ENCODE data around the gene PGM3.

PGM3 gene

DNA sequence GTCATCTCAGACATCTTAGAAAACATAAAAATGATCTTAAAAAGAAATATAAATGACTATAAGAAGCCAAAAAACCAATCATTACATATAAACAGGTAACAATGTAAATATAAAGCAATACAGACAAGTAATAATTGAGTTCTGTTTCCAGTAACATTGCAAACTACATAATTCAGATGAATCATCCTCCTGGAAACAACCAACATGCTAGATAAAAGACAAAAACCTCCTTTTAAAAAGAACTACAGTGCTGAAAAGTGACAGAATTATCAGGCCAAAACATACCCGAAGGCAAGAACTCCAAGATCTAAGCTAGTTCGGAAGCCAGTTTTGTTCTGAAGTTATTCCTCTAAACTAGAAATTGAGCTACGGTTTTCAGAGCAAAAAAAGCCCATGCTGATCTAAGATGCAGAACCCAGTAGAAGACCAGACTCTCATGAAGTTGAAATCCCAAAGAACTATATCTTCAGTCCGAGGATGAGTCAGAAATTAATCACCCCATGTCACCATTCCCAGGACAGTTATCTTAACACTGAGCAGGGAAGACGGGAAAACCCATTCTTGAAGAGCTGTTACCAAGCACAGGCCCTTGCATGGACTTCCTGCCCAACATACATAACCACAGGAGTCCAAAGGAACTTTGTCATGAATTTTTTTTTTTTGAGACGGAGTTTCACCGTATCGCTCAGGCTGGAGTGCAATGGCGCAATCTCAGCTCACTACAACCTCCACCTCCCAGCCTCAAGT, 9.8 kb downstream of the PGM3 start:
- DNase-seq (ENCODE audit: low spot score): no peak

DNA sequence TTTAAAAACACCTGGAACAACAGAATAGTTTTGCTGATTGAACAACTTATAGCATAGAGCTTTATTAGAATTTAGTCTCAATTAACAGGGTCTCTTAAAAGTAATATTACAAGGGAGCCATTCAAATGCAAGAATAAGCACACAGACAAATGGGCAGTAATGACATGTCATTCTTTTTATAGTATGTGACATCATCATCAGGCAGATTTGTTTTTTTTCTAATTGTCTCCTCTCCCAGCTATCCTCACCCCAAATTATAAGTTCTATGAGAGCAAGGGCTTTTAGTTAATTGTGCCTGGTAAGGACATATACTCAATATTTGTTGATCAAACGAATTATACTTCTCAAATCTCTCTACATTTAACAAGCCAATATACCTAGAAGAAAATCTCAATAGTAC, 11.0 kb downstream of the PGM3 start:
- no peak for DNase-seq (ENCODE audit: low spot score)

GRCh38 chr6:83180426-83180950, 12.6 kb downstream of the PGM3 start:
- no peak for DNase-seq (ENCODE audit: low spot score)

DNA sequence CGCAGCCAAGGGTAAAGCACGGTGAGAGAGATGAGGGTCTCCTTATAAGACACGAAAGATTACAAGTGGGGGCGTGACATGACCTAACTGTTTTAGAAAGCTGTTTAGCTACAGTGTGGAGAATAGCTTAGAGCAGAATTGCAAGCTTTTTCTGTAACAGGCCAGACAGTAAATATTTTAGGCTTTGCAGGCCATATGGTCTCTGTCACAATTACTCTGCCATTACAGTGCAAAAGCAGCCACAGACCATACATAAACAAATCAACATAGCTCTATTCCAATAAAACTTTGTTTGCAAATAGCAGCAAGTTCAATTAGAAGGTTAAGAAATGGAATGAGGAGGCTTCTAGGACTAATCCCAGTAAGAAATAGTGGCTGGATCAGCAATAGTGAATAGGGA, 16.8 kb downstream of the PGM3 start:
- DNase-seq (ENCODE audit: low spot score): no peak

GRCh38 chr6:83169511-83169910, 23.6 kb downstream of the PGM3 start:
- no peak for DNase-seq (ENCODE audit: low spot score)

GRCh38 chr6:83169106-83169505, 24.0 kb downstream of the PGM3 start:
- no peak for DNase-seq (ENCODE audit: low spot score)

- no peak for DNase-seq (ENCODE audit: low spot score)
These were observed 24.5 kb downstream of the PGM3 start for GRCh38 chr6:83168556-83168955.

DNA sequence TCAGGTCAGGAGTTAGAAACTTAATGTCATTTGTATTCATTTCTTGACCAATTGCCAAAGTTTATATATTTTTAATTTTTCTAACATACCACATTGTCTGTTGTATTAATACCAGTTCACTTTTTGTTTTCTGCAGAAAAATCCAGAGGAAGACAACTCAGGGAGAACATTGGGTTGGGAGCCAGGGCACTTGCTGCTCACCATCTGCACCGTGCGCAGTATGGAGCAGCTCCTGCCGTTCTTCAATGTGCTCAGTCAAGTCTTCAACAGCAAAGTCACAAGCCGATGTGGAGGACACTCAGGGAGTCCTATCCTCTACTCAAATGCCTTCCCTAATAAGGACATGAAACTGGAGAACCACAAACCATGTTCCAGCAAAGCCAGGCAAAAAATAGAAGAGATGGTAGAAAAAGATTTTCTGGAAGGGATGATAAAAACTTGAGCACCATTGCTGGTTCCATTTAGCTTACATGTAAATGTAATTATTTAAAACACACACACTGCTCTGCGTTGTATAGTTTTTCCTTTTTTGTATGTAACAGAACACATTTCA, 25.3 kb downstream of the PGM3 start:
- no peak for DNase-seq (ENCODE audit: low spot score)

DNA sequence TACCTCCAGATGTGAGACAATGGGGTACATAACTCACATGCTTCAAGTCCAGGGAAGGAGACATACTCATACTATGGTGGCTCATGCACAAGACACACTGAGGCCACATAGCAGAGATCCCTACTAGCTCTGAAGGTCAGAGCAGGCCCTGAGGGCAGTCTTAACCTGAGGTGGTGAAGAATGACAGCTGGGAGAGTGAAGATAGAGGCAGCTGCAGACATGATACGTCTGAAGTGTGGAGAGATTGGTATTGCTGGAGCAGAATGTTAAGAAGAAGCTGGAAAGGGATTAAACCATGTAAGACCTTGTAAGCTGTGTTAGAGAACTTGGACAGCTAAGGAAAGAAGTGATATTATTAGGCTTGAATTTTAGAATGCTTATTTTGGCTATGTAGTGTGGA, 32.9 kb downstream of the PGM3 start:
- no peak for DNase-seq (ENCODE audit: low spot score)

DNA sequence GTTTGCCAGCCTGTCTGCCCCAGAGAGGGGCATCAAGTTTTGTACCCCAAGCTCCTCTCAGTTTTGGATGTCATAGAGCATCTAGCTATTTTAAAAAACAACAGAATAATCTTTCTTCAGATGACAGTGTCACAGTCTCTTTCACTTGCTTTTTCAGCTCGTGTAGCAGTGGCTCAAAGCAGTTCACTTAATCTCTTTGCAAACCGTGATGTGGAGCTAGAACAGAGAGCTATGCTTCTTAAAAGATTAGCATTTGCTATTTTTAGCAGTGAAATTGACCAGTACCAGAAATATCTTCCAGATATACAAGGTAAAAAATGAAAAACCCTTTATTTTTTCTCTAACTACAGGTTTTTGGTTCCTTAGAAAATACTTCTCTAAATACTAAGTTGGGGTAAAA, 37.3 kb downstream of the PGM3 start:
- DNase-seq (ENCODE audit: low spot score): no peak

GRCh38 chr6:83153883-83154521, 39.1 kb downstream of the PGM3 start:
- no peak for DNase-seq (ENCODE audit: low spot score)

GRCh38 chr6:83152913-83153312, 40.2 kb downstream of the PGM3 start:
- DNase-seq (ENCODE audit: low spot score): no peak

- DNase-seq (ENCODE audit: low spot score): no peak
These were observed 42.0 kb downstream of the PGM3 start for GRCh38 chr6:83151114-83151513.

DNA sequence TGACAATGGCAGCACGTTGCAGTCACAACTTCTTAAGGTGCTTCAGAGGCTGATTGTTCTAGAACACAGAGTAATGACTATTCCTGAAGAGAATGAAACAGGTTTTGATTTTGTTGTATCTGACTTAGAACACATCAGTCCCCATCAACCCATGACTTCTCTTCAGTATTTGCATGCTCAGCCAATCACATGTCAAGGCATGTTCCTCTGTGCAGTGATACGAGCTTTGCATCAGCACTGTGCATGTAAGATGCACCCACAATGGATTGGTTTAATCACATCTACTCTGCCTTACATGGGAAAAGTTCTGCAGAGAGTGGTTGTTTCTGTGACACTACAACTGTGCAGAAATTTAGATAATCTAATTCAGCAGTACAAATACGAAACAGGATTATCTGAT, 54.3 kb downstream of the PGM3 start:
- no peak for DNase-seq (ENCODE audit: low spot score)

DNA sequence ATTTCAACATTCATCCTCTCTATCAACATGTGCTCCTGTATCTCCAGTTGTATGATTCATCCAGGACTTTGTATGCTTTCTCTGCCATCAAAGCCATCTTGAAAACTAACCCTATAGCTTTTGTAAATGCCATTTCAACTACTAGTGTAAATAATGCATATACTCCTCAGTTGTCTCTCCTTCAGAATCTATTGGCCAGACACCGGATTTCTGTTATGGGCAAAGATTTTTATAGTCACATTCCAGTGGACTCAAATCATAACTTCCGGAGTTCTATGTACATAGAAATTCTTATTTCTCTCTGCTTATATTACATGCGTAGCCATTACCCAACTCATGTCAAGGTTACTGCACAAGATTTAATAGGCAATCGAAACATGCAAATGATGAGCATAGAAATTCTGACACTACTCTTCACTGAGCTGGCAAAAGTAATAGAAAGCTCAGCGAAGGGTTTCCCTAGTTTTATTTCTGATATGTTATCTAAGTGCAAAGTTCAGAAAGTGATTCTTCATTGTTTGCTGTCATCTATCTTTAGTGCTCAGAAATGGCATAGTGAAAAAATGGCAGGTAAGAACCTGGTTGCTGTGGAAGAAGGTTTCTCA, 54.8 kb downstream of the PGM3 start:
- DNase-seq (ENCODE audit: low spot score): no peak

DNA sequence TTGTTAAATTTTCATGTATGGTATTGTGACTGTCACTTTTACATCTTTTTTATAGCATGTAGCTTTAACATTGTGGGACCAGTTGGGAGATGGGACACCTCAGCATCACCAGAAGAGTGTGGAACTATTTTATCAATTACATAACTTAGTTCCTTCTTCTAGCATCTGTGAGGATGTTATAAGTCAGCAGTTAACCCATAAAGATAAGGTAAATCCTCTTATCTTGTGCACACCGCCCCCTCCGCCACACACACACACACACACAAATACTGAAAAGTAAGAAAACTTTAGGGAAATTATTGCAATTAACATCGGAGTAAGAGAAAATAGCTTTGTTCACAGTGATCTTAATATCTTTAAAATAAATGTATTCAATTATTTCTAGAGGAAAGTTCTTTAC, 60.9 kb downstream of the PGM3 start:
- no peak for DNase-seq (ENCODE audit: low spot score)

- DNase-seq (ENCODE audit: low spot score): no peak
These were observed 65.1 kb downstream of the PGM3 start for GRCh38 chr6:83127976-83128375.

- DNase-seq (ENCODE audit: low spot score): no peak
These were observed 65.8 kb downstream of the PGM3 start for GRCh38 chr6:83127258-83127657.

DNA sequence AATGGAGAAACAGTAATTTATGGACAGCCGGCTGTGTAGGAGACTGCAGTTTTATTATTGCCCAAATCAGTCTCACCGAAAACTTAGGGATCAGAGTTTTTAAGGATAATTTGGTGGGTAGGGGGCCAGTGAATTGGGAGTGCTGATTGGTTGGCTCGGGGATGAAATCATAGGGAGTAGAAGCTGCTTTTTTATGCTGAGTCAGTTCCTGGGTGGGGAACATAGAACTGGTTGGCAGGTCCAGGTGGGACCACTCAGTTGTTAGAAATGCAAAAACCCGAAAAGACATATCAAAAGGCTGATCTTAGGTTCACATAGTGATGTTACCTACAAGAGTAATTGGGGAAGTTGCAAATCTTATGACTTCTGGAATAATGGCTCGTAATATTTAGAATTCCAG, 66.3 kb downstream of the PGM3 start:
- DNase-seq (ENCODE audit: low spot score): no peak

GRCh38 chr6:83126223-83126622, 66.8 kb downstream of the PGM3 start:
- DNase-seq (ENCODE audit: low spot score): no peak

- no peak for DNase-seq (ENCODE audit: low spot score)
These were observed 67.6 kb downstream of the PGM3 start for GRCh38 chr6:83125425-83125824.

GRCh38 chr6:83124553-83124952, 68.5 kb downstream of the PGM3 start:
- no peak for DNase-seq (ENCODE audit: low spot score)

GRCh38 chr6:83119742-83120300, 73.2 kb downstream of the PGM3 start:
- DNase-seq (ENCODE audit: low spot score): no peak
